T-helper 1 cell treated with Interleukin-12 subunit alpha and Interleukin-12 subunit beta and Interleukin-4 antibody, amounts not matched to agents 30 μg/mL and 1 μg/mL, for 36 hours (primary cell): ENCODE measurements around the gene CAND2.

Experiments used
- H3K27ac Mint-ChIP-seq: one replicate; pipeline ENCODE4 v1.8.0; 2021; ENCODE audit warnings: mild to moderate bottlenecking, mixed read lengths
- H3K27me3 Mint-ChIP-seq: one replicate; pipeline ENCODE4 v1.8.0; 2021; ENCODE audit warnings: low read depth, mixed read lengths
- H3K36me3 Mint-ChIP-seq: one replicate; pipeline ENCODE4 v1.8.0; 2021; ENCODE audit warnings: low read depth, mixed read lengths
- H3K4me1 Mint-ChIP-seq: one replicate; pipeline ENCODE4 v1.8.0; 2021; ENCODE audit warnings: low read depth, mixed read lengths
- H3K4me3 Mint-ChIP-seq: one replicate; pipeline ENCODE4 v1.8.0; 2021; ENCODE audit warnings: mild to moderate bottlenecking, moderate library complexity, mixed read lengths
- H3K9me3 Mint-ChIP-seq: one replicate; pipeline ENCODE4 v1.8.0; 2021; ENCODE audit warnings: mixed read lengths

The CAND2 gene

GRCh38 chr3:12808587-12808986 is 12.1 kb downstream of the CAND2 start:
- Mint-ChIP-seq H3K4me1 (peaks cover 9% of the 10 kb centered on the region), H3K27me3 (peaks cover 11% of the 10 kb centered on the region), H3K36me3 (no peaks in the 10 kb centered on the region), H3K27ac (no peak overlapping the region), H3K9me3 (no peaks in the 10 kb centered on the region), H3K4me3 (peak overlapping the region; percentile 47)

DNA sequence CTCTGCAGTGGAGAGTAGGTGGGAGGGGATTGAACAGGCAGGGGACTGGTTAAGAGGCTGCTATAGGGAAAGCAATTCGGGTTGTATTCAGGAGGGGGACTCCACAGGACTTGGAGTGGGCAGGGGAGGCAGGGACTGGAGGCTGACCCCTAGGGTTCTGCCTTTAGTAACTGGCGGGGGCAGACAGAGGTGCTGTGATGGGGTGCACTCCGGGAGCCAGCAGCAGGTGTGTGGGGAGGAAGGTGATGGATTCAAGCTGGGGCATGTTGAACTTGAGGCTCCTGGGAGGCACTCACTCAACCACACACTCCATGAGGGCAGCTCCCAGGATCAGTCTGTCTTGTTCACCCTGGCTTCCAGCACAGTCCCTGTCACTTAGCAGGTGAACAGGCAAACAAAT is 12.5 kb downstream of the CAND2 start:
- Mint-ChIP-seq H3K4me1 (peaks cover 9% of the 10 kb centered on the region), H3K4me3 (peak overlapping the region; percentile 47), H3K27me3 (peaks cover 11% of the 10 kb centered on the region), H3K9me3 (no peaks in the 10 kb centered on the region), H3K36me3 (no peaks in the 10 kb centered on the region), H3K27ac (no peak overlapping the region)

DNA sequence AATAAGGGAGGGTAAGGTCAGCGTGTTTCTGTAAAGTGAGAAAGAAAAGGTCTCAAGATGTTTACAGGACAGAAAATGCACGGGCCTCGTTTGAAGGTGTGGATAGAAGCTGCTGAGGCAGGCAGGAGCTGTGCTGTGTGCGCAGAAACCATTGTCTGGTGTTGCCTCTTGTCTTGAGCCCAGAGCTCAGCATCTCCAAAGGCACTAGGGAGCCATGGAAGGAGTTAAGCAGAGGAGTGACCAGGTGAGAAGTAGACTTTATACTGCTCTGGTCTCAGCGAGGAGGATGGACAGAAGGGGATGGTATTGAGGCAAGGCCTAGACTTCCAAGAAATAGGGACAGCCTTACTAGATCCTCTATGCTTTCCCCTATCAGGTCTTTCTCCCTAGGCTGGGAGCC is 13.0 kb downstream of the CAND2 start:
- Mint-ChIP-seq H3K9me3 (no peaks in the 10 kb centered on the region), H3K27ac (no peak overlapping the region), H3K36me3 (no peaks in the 10 kb centered on the region), H3K4me3 (peak overlapping the region; percentile 47), H3K4me1 (peaks cover 9% of the 10 kb centered on the region), H3K27me3 (peaks cover 11% of the 10 kb centered on the region)

- peaks cover 9% of the 10 kb centered on the region for H3K4me1 Mint-ChIP-seq
- H3K36me3 Mint-ChIP-seq, result no peaks in the 10 kb centered on the region
- no peaks in the 10 kb centered on the region for H3K9me3 Mint-ChIP-seq
- no peak overlapping the region for H3K27ac Mint-ChIP-seq
- H3K4me3 Mint-ChIP-seq, result peak overlapping the region; percentile 47
- H3K27me3 Mint-ChIP-seq, result peaks cover 11% of the 10 kb centered on the region
These were observed 13.7 kb downstream of the CAND2 start for GRCh38 chr3:12810013-12810780.

GRCh38 chr3:12810961-12811360 is 14.5 kb downstream of the CAND2 start:
- peaks cover 11% of the 10 kb centered on the region for H3K27me3 Mint-ChIP-seq
- no peaks in the 10 kb centered on the region for H3K9me3 Mint-ChIP-seq
- no peaks in the 10 kb centered on the region for H3K36me3 Mint-ChIP-seq
- peaks cover 9% of the 10 kb centered on the region for H3K4me1 Mint-ChIP-seq
- H3K27ac Mint-ChIP-seq, result no peak overlapping the region
- no peak overlapping the region for H3K4me3 Mint-ChIP-seq

DNA sequence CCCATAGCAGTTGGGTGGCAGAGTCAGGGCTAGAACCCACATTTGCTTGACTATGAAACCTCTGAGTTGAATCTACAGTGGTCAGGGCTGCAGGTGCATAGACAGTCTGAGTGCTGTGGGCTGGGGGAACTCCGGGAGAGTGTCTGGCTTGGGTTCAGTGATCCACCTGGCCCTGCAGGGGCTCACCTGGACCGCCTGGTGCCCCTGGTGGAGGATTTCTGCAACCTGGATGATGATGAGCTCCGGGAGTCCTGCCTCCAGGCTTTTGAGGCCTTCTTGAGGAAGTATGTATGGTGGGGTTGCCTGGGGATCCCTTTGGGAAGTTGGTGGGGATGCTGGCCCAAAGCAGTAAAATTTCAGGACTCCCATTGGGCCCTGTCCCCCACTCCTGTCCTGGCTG is 16.3 kb downstream of the CAND2 start:
- no peak overlapping the region for H3K27ac Mint-ChIP-seq
- H3K4me1 Mint-ChIP-seq, result peaks cover 9% of the 10 kb centered on the region
- peaks cover 11% of the 10 kb centered on the region for H3K27me3 Mint-ChIP-seq
- no peaks in the 10 kb centered on the region for H3K9me3 Mint-ChIP-seq
- no peaks in the 10 kb centered on the region for H3K36me3 Mint-ChIP-seq
- H3K4me3 Mint-ChIP-seq, result no peak overlapping the region

DNA sequence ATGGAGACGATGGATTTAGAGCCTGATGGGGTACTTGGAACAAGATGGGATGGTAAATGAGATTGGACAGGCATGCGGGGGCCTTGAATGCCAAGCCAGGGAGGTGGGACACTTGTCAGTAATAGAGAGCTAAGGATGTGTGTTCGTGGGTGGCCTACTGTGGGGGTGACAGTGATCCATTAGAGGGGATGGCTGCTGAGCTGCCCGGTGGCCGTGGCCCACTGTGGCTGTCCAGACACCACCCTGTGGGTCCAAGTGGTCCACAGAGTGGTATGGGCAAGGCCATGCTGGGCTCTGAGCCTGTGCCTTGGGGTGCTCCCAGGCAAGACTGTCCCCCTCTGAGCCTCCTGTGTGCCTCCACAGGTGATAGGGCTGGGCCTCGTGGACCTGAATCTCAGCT is 17.5 kb downstream of the CAND2 start:
- no peak overlapping the region for H3K27ac Mint-ChIP-seq
- peaks cover 4% of the 10 kb centered on the region for H3K27me3 Mint-ChIP-seq
- H3K4me3 Mint-ChIP-seq, result no peak overlapping the region
- peaks cover 6% of the 10 kb centered on the region for H3K4me1 Mint-ChIP-seq
- no peaks in the 10 kb centered on the region for H3K36me3 Mint-ChIP-seq
- no peaks in the 10 kb centered on the region for H3K9me3 Mint-ChIP-seq

- no peaks in the 10 kb centered on the region for H3K9me3 Mint-ChIP-seq
- no peaks in the 10 kb centered on the region for H3K27me3 Mint-ChIP-seq
- peaks cover 3% of the 10 kb centered on the region for H3K4me1 Mint-ChIP-seq
- H3K4me3 Mint-ChIP-seq, result no peak overlapping the region
- H3K36me3 Mint-ChIP-seq, result no peaks in the 10 kb centered on the region
- H3K27ac Mint-ChIP-seq, result no peak overlapping the region
These were observed 18.6 kb downstream of the CAND2 start for GRCh38 chr3:12815078-12815477.

- Mint-ChIP-seq H3K27ac (no peak overlapping the region), H3K36me3 (no peaks in the 10 kb centered on the region), H3K27me3 (no peaks in the 10 kb centered on the region), H3K4me3 (no peak overlapping the region), H3K9me3 (no peaks in the 10 kb centered on the region), H3K4me1 (peaks cover 1% of the 10 kb centered on the region)
These were observed 19.2 kb downstream of the CAND2 start for GRCh38 chr3:12815719-12816118.

DNA sequence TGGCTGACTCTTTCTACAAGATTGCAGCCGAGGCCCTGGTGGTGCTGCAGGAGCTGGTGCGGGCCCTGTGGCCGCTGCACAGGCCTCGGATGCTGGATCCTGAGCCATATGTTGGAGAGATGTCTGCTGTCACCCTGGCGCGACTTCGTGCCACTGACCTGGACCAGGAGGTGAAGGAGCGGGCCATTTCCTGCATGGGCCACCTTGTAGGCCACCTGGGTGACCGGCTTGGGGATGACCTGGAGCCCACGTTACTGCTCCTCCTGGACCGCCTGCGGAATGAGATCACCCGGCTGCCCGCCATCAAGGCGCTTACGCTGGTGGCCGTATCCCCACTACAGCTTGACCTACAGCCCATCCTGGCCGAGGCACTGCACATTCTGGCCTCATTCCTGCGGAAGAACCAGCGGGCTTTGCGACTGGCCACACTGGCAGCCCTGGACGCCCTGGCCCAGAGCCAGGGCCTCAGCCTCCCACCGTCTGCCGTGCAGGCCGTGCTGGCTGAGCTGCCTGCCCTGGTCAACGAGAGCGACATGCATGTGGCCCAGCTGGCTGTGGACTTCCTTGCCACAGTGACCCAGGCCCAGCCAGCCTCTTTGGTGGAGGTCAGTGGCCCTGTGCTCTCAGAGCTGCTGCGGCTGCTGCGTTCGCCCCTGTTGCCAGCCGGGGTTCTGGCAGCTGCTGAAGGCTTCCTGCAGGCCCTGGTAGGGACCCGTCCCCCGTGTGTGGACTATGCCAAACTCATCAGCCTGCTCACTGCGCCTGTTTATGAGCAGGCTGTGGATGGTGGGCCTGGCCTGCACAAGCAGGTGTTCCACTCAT is 20.3 kb downstream of the CAND2 start:
- Mint-ChIP-seq H3K4me3 (no peak overlapping the region), H3K36me3 (no peaks in the 10 kb centered on the region), H3K27me3 (no peaks in the 10 kb centered on the region), H3K27ac (no peak overlapping the region), H3K4me1 (no peaks in the 10 kb centered on the region), H3K9me3 (no peaks in the 10 kb centered on the region)

DNA sequence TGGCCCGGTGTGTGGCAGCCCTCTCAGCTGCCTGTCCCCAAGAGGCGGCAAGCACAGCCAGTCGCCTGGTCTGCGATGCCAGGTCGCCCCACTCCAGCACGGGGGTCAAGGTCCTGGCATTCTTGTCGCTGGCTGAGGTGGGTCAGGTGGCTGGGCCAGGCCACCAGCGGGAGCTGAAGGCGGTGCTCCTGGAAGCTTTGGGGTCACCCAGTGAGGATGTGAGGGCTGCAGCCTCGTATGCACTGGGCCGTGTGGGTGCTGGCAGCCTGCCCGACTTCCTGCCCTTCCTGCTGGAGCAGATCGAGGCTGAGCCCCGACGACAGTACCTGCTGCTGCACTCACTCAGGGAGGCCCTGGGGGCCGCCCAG is 20.8 kb downstream of the CAND2 start:
- no peak overlapping the region for H3K4me3 Mint-ChIP-seq
- H3K4me1 Mint-ChIP-seq, result no peaks in the 10 kb centered on the region
- H3K9me3 Mint-ChIP-seq, result no peaks in the 10 kb centered on the region
- H3K27me3 Mint-ChIP-seq, result no peaks in the 10 kb centered on the region
- H3K27ac Mint-ChIP-seq, result no peak overlapping the region
- no peaks in the 10 kb centered on the region for H3K36me3 Mint-ChIP-seq

DNA sequence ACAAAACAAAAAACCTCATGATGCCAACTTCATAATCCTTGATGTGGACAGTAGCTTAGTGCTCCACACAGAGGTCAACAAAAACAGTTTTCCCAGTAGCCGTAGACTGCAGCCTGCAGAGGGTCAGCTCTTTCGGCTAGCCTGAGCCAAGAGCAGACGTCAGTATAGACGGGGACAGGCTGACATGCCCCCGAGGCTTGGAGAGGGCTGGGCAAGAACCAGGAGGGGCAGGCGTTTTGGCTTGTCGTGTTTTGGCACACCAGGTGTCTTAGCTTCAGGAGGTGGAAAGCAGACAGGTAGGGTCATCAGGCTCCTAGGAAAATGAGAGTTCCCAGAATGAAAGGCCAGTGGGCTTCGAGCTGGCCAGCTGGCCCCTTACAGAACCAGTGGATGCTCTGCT is 21.8 kb downstream of the CAND2 start:
- H3K4me1 Mint-ChIP-seq, result no peaks in the 10 kb centered on the region
- no peaks in the 10 kb centered on the region for H3K27me3 Mint-ChIP-seq
- no peak overlapping the region for H3K27ac Mint-ChIP-seq
- H3K4me3 Mint-ChIP-seq, result no peak overlapping the region
- no peaks in the 10 kb centered on the region for H3K36me3 Mint-ChIP-seq
- no peaks in the 10 kb centered on the region for H3K9me3 Mint-ChIP-seq

DNA sequence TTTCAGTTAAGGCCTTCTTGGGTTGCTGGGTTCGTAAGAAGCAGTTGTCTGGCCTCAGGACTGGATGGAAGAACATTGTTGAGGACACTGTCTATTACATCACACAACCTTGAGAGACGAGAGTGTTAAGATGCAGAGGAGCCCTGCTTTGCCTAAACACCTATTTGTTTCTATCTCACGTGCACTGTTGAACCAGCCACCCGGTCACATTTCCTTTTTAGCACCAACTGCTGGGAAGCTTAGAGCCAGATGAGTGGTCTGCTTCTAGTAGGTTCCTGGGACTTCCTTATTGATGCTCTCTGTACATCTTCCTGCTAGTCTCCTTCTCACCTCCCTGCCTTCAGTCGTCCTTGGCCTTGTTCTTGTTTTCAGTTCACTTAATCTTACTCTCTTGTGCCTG is 22.3 kb downstream of the CAND2 start:
- Mint-ChIP-seq H3K27ac (no peak overlapping the region), H3K4me3 (no peak overlapping the region), H3K9me3 (no peaks in the 10 kb centered on the region), H3K4me1 (no peaks in the 10 kb centered on the region), H3K27me3 (no peaks in the 10 kb centered on the region), H3K36me3 (no peaks in the 10 kb centered on the region)

DNA sequence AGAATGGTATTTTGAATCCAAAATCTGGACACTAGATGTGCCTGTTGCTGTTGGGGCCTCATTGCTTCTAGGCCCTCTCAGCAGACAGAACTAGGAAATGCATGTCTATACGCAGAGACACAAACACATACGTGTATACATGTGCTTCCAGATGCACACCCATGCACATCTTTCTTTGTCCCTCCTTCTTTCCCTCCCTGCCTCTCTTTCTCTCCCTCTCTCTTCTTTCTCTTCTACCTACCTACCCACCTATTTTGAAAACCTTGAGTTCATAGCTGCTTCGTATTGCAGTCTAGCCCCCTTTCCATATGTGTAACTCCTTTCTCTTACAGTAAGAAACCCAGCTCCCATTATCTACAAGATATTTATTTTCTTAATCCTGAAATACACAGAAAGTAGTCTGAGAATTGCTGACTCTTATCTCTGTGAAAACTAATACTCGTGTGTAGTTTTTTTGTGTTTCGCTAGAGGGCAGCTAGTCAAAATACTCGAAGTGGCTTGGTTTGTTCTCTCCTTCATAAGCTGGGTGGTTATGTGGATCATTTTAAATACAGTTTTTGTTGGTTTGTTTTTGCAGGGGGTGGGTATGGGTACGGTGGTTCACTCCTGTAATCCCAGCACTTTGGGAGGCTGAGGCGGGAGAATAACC is 26.4 kb downstream of the CAND2 start:
- H3K27ac Mint-ChIP-seq, result no peak overlapping the region
- no peaks in the 10 kb centered on the region for H3K27me3 Mint-ChIP-seq
- H3K36me3 Mint-ChIP-seq, result no peaks in the 10 kb centered on the region
- no peaks in the 10 kb centered on the region for H3K9me3 Mint-ChIP-seq
- no peaks in the 10 kb centered on the region for H3K4me1 Mint-ChIP-seq
- H3K4me3 Mint-ChIP-seq, result no peak overlapping the region

DNA sequence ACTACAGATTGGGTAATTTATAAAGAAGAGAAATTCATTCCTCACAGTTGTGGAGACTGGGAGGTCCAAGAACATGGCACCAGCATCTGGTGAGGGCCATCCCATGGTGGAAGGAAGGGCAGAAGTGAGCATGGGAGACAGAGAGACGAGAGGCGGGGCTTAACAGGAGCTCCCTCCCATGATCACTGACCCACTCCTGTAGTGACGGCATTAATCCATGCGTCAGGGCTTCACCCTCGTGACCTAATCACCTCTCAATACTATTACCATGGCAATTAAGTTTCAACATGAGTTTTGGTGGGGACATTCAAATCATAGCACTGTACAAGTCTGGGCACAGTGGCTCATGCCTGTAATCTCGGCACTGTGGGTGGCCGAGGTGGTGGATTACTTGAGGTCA is 27.8 kb downstream of the CAND2 start:
- no peaks in the 10 kb centered on the region for H3K36me3 Mint-ChIP-seq
- H3K4me3 Mint-ChIP-seq, result no peak overlapping the region

More for the DNA sequence above, 27.8 kb downstream of the CAND2 start:
- no peaks in the 10 kb centered on the region for H3K4me1 Mint-ChIP-seq
- no peaks in the 10 kb centered on the region for H3K9me3 Mint-ChIP-seq
- H3K27ac Mint-ChIP-seq, result no peak overlapping the region
- no peaks in the 10 kb centered on the region for H3K27me3 Mint-ChIP-seq
